Skeletal muscle cell (primary cell): ENCODE data around the gene P2RX1.
"Not testable (repeated sequence)": the region's sequence is repeated elsewhere in the genome, so short reads cannot be mapped to it uniquely, and the experiment has no call there.

ENCODE experiments used
- DNase-seq: peaks from one replicate; pipeline ENCODE4 v3.0.0-alpha.2; 2010; ENCODE audit warnings: low read depth
- H3K4me3 ChIP-seq: 2 replicates; pipeline ENCODE4 v1.5.1; 2011; ENCODE audit warnings: low read depth, mild to moderate bottlenecking, control low read depth, low read length, moderate library complexity

P2RX1 gene

DNA sequence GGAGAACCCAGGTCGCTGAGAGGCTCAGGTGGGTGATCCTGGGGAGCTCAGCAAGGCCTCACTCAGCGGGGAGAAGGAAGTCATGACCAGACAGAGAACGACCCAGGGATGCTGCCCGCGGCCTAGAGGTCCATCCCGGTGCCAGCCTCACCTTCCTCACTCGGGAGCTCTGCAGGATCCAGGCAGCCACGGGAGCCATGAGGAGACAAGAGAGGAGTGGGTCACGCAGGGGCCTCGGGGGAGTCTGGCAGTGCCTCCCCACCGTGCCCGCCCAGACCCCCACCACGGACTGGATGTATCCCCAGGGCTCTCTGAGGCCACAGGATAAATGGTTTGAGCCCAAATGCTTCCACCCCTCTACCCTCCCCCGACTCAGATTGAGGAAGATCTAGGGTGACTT, 37.3 kb upstream of the P2RX1 start:
- DNase-seq = no peak
- no peak overlapping the region for H3K4me3 ChIP-seq

- no peak overlapping the region for H3K4me3 ChIP-seq
- DNase-seq = no peak
Measured at GRCh38 chr17:3952186-3952585, 35.9 kb upstream of the P2RX1 start.

- no peak for DNase-seq
Measured at GRCh38 chr17:3951420-3951819, 35.2 kb upstream of the P2RX1 start.

DNA sequence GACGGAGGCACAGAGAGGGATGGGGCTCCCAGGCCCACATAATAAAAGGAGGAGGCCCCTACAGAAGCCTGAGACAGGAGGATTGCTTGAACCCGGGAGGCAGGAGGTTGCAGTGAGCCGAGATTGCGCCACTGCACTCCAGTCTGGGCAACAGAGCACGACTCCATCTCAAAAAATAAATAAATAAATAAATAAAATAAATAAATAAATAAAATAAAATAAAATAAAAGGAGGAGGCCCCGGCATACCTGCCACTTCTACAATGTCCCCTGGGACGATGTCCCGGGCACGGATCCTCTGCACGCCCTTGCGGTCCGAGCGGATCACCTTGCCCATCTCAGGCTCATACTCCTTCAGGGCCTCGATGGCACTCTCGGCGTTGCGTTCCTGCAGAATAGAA, 34.7 kb upstream of the P2RX1 start:
- DNase-seq = no peak
- no peak overlapping the region for H3K4me3 ChIP-seq

More at GRCh38 chr17:3951420-3951819, 35.2 kb upstream of the P2RX1 start:
- H3K4me3 ChIP-seq = no peak overlapping the region

GRCh38 chr17:3950584-3950983, 34.3 kb upstream of the P2RX1 start:
- DNase-seq = no peak
- H3K4me3 ChIP-seq = no peak overlapping the region

DNA sequence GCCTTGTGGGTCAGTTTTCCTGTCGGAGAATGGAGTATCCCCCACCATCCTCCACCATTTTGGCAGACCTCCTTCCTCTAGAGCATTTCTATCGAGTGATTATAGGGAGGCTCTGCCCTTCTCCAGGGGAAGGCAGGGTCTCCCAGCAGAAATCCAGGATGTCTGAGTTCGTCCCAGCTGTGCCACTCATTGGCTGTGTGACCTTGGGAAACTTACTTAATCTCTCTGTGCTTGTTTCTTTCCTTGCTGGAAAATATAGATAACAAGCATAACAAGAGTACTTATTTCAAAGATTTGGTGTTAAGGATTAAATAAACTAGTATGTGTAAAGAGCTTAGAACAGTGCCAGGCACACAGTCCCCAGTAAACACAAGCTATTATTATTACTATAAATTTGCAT, 33.2 kb upstream of the P2RX1 start:
- no peak for DNase-seq
- no peak overlapping the region for H3K4me3 ChIP-seq

- not testable (repeated sequence) for H3K4me3 ChIP-seq, DNase-seq
Measured at GRCh38 chr17:3948551-3948950, 32.3 kb upstream of the P2RX1 start.

DNA sequence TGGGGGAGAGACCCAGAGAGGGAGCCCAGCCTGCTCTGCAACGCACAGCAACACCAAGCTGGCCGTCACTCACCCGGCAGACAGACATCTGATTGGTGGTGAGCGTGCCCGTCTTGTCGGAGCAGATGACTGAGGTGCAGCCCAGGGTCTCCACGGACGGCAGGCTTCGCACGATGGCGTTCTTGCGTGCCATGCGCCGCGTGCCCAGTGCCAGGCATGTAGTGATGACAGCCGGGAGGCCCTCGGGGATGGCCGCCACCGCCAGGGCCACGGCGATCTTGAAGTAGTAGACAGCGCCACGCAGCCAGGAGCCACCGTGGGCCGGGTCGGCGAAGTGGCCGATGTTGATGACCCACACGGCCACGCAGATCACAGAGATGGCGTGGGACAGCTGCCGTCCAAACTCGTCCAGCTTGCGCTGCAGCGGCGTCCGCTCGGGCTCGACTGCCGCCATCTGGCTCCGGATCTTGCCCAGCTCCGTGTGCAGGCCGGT, 31.1 kb upstream of the P2RX1 start:
- no peak overlapping the region for H3K4me3 ChIP-seq
- no peak for DNase-seq

- H3K4me3 ChIP-seq = no peak overlapping the region
- no peak for DNase-seq
Measured at GRCh38 chr17:3946711-3947235, 30.5 kb upstream of the P2RX1 start.

- H3K4me3 ChIP-seq = peak overlapping the region; percentile 51
- no peak for DNase-seq
Measured at GRCh38 chr17:3944485-3945388, 28.5 kb upstream of the P2RX1 start.

- DNase-seq = no peak
- H3K4me3 ChIP-seq = no peak overlapping the region
Measured at GRCh38 chr17:3943240-3943891, 27.1 kb upstream of the P2RX1 start.

DNA sequence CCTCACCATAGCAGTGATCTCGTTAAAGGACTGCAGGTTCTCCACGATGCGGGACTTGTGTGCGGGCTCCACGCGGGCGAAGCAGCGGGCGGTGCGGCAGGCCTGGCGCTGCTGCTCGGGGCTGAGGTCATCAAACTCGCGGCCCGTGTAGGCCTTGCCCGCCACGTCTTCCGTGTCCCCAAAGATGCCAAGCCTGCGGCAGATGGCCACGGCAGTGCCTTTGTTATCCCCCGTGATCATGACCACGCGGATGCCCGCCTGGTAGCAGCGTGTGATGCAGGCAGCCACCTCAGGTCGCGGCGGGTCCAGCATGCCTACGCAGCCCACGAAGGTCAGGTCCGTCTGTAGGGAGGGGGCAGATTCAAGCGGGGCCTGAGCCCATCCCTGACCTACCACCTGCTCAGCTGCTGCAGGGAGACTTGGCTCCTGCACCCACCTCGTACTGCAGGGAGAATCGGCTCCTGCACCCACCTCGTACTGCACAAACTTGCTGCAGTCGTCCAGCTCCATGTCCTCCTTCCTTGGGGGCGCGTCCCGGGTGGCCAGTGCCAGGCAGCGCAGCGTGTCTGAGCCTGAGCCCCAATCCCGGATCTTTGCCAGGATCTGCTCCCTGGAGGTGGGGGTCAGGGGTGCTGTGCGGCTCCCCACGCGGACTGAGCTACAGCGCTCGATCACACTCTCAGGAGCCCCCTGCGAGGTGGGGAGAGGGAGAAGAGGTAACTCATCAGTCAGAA, 24.9 kb upstream of the P2RX1 start:
- DNase-seq = no peak
- H3K4me3 ChIP-seq = no peak overlapping the region

GRCh38 chr17:3937359-3937758, 21.1 kb upstream of the P2RX1 start:
- no peak for DNase-seq
- H3K4me3 ChIP-seq = no peak overlapping the region

- no peak for DNase-seq
- no peak overlapping the region for H3K4me3 ChIP-seq
Measured at GRCh38 chr17:3935825-3936355, 19.6 kb upstream of the P2RX1 start.

DNA sequence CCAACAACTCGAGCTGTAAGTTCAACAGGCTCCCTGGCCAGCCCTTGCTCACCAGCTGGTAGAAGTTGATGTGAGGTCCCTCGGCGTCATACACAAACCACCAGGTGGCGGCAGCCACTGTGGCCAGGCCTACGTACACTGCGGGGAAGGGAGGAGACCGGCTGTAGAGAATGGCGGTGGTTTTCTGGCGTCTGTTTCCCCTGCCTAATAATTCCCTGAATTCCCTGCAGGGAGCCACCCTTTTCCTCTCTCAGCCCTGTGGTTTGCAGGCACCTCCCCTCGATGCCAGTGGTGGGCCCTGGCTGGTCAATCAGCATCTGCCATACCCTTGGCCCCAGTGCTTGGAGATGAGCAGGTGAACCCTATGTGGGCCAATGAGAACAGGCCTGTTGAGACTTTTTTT, 18.9 kb upstream of the P2RX1 start:
- DNase-seq = peak; percentile 26
- no peak overlapping the region for H3K4me3 ChIP-seq

DNA sequence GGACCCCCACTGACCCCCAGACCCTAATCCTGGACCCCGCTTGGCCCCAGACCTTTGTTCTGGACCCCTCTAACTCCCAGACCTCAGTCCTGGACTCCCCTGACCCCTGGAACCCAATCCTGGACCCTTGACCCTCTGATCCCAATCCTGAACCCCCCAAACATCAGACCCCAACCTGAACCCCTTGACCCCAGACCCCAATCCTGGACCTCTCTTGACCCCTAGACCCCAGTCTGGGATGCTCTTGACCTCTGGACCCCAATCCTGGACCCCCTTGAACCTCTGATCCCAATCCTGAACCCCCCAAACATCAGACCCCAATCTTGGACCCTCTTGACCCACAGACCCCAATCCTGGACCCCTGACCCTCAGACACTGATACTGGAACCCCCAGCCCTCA, 13.5 kb upstream of the P2RX1 start:
- H3K4me3 ChIP-seq = no peak overlapping the region
- no peak for DNase-seq

- no peak overlapping the region for H3K4me3 ChIP-seq
- DNase-seq = no peak
Measured at GRCh38 chr17:3929181-3929580, 12.9 kb upstream of the P2RX1 start.

GRCh38 chr17:3928406-3928805, 12.1 kb upstream of the P2RX1 start:
- no peak overlapping the region for H3K4me3 ChIP-seq
- DNase-seq = no peak

DNA sequence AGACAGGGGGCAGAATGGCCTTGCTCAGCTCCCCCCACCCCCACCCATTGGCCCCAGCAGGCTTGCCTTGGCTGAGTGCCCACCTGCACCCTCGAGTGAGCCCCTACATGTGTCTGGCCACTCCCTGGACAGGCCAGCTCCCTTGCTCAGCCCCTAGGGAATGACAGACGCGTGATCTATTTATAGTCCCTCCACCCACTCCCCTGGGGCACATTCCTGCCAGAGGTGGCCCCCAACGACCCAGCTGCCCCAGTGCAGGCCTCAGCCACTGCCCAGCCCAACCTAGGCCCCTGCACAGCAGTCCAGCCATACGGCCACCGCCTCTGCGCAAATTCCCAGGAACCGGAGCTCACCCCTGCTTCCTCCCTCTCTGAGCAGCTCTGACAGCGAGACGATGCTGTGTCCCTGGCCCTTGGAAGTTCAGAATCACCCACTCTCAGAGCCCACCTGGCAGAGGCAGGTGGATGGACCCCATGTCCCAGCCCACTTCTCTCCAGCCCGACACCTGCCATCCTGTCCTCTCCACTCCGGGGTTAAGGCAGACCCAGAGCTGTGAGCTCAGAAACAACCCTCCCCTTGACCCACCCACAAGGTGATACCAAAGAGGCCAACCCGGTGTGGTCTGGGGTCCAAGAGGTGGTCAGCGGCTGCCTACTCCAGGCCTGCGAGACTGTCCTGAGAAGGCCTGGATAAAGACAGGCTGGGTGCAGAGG, 11.5 kb upstream of the P2RX1 start:
- no peak for DNase-seq

More for the DNA sequence above, 11.5 kb upstream of the P2RX1 start:
- H3K4me3 ChIP-seq = no peak overlapping the region
